Esophagus muscularis mucosa (tissue), 4 donors: ENCODE results near the gene CBR3. TPM values are rescaled to one million over a fixed set of nuclear protein-coding genes. Genes with fewer than 3 reads are reported as not detected.

Source experiments
- DNase-seq: peaks from one replicate; pipeline ENCODE4 v3.0.0-alpha.2; 2017; ENCODE audit errors: extremely low spot score
- H3K27ac ChIP-seq, 4 donors: fragments of 200-600 bp; sonication (generic); replicated peaks in 1 of 4; 1 replicate in 3 of 4; 2 replicates in 1 of 4; pipeline ENCODE4 v1.5.1; 2016 to 2019; ENCODE audit warnings: mild to moderate bottlenecking in 1 of 4
- H3K27me3 ChIP-seq, 4 donors: fragments of 200-600 bp; sonication (generic); one replicate each; pipeline versions ENCODE4 v1.5.1 to v1.6.0; 2016 to 2019
- H3K36me3 ChIP-seq, 4 donors: fragments of 200-600 bp; sonication (generic); one replicate each; pipeline ENCODE4 v1.5.1; 2016 to 2019
- H3K4me1 ChIP-seq, 4 donors: fragments of 200-600 bp; sonication (generic); one replicate each; pipeline ENCODE4 v1.5.1; 2016 to 2019
- H3K4me3 ChIP-seq, 4 donors: fragments of 200-600 bp; sonication (generic); 1 replicate in 2 of 4; 2 replicates in 2 of 4; pipeline ENCODE4 v1.5.1; 2016 to 2019; ENCODE audit warnings: mild to moderate bottlenecking in 4 of 4, moderate library complexity in 1 of 4
- H3K9me3 ChIP-seq, 4 donors: fragments of 200-600 bp; sonication (generic); 1 replicate in 3 of 4; 2 replicates in 1 of 4; pipeline ENCODE4 v1.5.1; 2016 to 2019
- EP300 ChIP-seq: sonication (generic); formaldehyde crosslinking; IDR thresholded peaks from one replicate; pipeline ENCODE4 v1.6.1; 2017; ENCODE audit warnings: antibody characterized with exemption
- POLR2A ChIP-seq: fragments of 450-650 bp; IDR thresholded peaks from one replicate; pipeline ENCODE4 v1.6.1; 2017; ENCODE audit warnings: antibody characterized with exemption, moderate library complexity, mild to moderate bottlenecking, low read depth
- POLR2AphosphoS5 ChIP-seq, 2 donors: sonication (generic); formaldehyde crosslinking; IDR thresholded peaks; one replicate each; pipeline ENCODE4 v1.6.1; 2017; ENCODE audit warnings: antibody characterized with exemption in 2 of 2
- WGBS: methylation state at CpG from one replicate; pipeline ENCODE4 v1.1.5; 2018; 5-methylcytosine and 5-hydroxymethylcytosine counted together
- intact Hi-C: fragments of 100-400 bp; cut with DNase I; formaldehyde crosslinking; loops from one replicate; pipeline ENCODE4 v1.15.1; 2023
- total RNA-seq, 4 donors: library from RNA; depleted of rRNA; stranded (reverse); fragments of >200 nt; gene quantifications; one replicate each; pipeline versions ENCODE4 v1.1.0 to v1.2.1, GENCODE V29; 2016
- TF ChIP-seq, protein P1 (sequence below), 3 experiments: fragments of 200-600 bp in 2 of 3; fragments of 450-650 bp in 1 of 3; sonication (generic) in 2 of 3; IDR thresholded peaks; one replicate each; pipeline ENCODE4 v1.5.1; 2017 to 2019; ENCODE audit warnings: antibody characterized with exemption in 3 of 3, mild to moderate bottlenecking in 2 of 3, moderate library complexity in 1 of 3

The CBR3 gene
- total RNA-seq, 4 donors from 2014 or later: 11.4 to 18.5 (median 14.0) TPM

- WGBS: 41% methylated on average over 9 of the region's 9 CpGs
Observed at GRCh38 chr21:36125512-36126207, 9.2 kb upstream of the CBR3 start.

GRCh38 chr21:36126208-36126565 lies 8.7 kb upstream of the CBR3 start:
- Histone ChIP-seq H3K27me3 (no peaks in the 10 kb centered on the region), H3K27ac (peak overlapping the region in 1 of 4 donors; percentile 5), H3K4me3 (no peak overlapping the region), H3K4me1 (peaks cover 0 to 29% (median 21%) of the 10 kb centered on the region in 4 donors), H3K9me3 (no peaks in the 10 kb centered on the region), H3K36me3 (no peaks in the 10 kb centered on the region)
- no peak for DNase-seq
- intact Hi-C loops: no loop called here
- TF ChIP-seq, protein P1, sequence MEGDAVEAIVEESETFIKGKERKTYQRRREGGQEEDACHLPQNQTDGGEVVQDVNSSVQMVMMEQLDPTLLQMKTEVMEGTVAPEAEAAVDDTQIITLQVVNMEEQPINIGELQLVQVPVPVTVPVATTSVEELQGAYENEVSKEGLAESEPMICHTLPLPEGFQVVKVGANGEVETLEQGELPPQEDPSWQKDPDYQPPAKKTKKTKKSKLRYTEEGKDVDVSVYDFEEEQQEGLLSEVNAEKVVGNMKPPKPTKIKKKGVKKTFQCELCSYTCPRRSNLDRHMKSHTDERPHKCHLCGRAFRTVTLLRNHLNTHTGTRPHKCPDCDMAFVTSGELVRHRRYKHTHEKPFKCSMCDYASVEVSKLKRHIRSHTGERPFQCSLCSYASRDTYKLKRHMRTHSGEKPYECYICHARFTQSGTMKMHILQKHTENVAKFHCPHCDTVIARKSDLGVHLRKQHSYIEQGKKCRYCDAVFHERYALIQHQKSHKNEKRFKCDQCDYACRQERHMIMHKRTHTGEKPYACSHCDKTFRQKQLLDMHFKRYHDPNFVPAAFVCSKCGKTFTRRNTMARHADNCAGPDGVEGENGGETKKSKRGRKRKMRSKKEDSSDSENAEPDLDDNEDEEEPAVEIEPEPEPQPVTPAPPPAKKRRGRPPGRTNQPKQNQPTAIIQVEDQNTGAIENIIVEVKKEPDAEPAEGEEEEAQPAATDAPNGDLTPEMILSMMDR (IDR thresholded peaks at IDR 0.05): no peak
- TF ChIP-seq POLR2AphosphoS5 (IDR thresholded peaks at IDR 0.05) (no peak), POLR2A (no peak), EP300 (no peak)

More at GRCh38 chr21:36125512-36126207, 9.2 kb upstream of the CBR3 start:
- Histone ChIP-seq H3K4me1 (peaks cover 0 to 27% (median 18%) of the 10 kb centered on the region in 4 donors), H3K27me3 (no peaks in the 10 kb centered on the region), H3K9me3 (no peaks in the 10 kb centered on the region), H3K27ac (peak overlapping the region in 1 of 4 donors; percentile 5), H3K36me3 (no peaks in the 10 kb centered on the region), H3K4me3 (no peak overlapping the region)
- intact Hi-C loops: no loop called here
- no peak for DNase-seq
- TF ChIP-seq POLR2AphosphoS5 (IDR thresholded peaks at IDR 0.05): no peak
- TF ChIP-seq, protein P1 (IDR thresholded peaks at IDR 0.05): peak; percentile 81 to 97 (median 90)

- Histone ChIP-seq H3K4me3 (no peak overlapping the region), H3K36me3 (no peaks in the 10 kb centered on the region), H3K9me3 (no peaks in the 10 kb centered on the region), H3K4me1 (peaks cover 0 to 29% (median 21%) of the 10 kb centered on the region in 4 donors), H3K27ac (peak overlapping the region in 1 of 4 donors; percentile 5), H3K27me3 (no peaks in the 10 kb centered on the region)
- intact Hi-C loops: no loop called here
- WGBS: 98% methylated on average over 5 of the region's 5 CpGs
- no peak for DNase-seq
- no peak for TF ChIP-seq POLR2AphosphoS5 (IDR thresholded peaks at IDR 0.05)
- no peak for TF ChIP-seq EP300
- TF ChIP-seq, protein P1 (IDR thresholded peaks at IDR 0.05): no peak
- TF ChIP-seq POLR2A: no peak
Observed at GRCh38 chr21:36126621-36127110, 8.2 kb upstream of the CBR3 start.

GRCh38 chr21:36127250-36127904 lies 7.5 kb upstream of the CBR3 start:
- DNase-seq: no peak
- 88% methylated on average over 10 of the region's 10 CpGs for WGBS
- Histone ChIP-seq H3K36me3 (no peaks in the 10 kb centered on the region), H3K4me3 (no peak overlapping the region), H3K4me1 (peaks cover 0 to 29% (median 21%) of the 10 kb centered on the region in 4 donors), H3K27ac (peak overlapping the region in 1 of 4 donors; percentile 5), H3K27me3 (no peaks in the 10 kb centered on the region), H3K9me3 (no peaks in the 10 kb centered on the region)
- no peak for TF ChIP-seq POLR2A
- TF ChIP-seq, protein P1 (IDR thresholded peaks at IDR 0.05): no peak
- intact Hi-C loops: no loop called here
